ENCODE results near the gene ACP6. TPM values are rescaled to one million over a fixed set of nuclear protein-coding genes. Genes with fewer than 3 reads are reported as not detected.

ACP6 gene
- total and polyA plus RNA-seq, 10 of the 15 experiments (the other 5 are each of a cell fraction or from before 2014, with no cell fraction given): 3.1 to 19.7 (median 9.4) TPM

DNA sequence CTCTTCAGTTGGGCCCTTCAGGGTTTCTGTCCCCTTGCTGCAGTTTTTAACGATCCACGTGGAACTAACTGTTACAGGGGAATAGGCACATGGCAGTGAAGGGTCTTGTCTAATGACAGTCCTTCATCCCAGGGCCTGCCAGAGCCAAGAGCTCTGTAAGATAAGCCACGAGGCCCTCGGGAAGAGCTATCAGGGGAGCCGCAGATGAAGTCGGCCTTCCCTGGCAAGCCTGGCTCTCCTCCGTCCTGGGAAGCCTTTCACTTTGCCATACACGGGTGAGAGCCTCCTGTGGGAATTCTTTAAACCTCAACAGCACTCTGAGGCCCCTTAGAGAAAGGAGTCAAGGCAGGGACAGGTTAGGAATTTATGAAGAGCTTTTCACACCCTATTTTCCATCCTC, 29.0 kb downstream of the ACP6 start:
- no TSS peak for BruUV-seq (replicated peaks)
- ChIA-PET RAD21 (ENCODE audit: unreplicated experiment) (interaction anchor here (0.6 to 1.2 kb wide), 5 partner anchors 103 to 251 kb away, joined by 3 to 6 read pairs (median 3); no protein-coding TSS in a partner anchor), SMC1A (ENCODE audit: uncharacterized antibody, unreplicated experiment) (interaction anchor here (1.0 to 1.3 kb wide), 4 partner anchors 11 to 147 kb away, joined by 3 to 4 read pairs (median 4); no protein-coding TSS in a partner anchor), CTCF (interaction anchor here (0.6 to 2.5 kb wide), 24 partner anchors 9 to 708 kb away, joined by 3 to 16 read pairs (median 4); partner anchors contain the start of gene ACP6), POLR2A (interaction anchor here (0.7 kb wide), 1 partner anchor 252 kb away, joined by 4 read pairs; no protein-coding TSS in a partner anchor)
- Histone ChIP-seq H3K4me1 (ENCODE audit: control insufficient read depth, insufficient read depth, low read length) (no peaks in the 10 kb centered on the region), H3K27me3 (replicated peaks in 1 of 2; ENCODE audit: control insufficient read depth in 2 of 2, insufficient read depth in 2 of 2, low read length in 1 of 2) (no peaks in the 10 kb centered on the region), H2AFZ (ENCODE audit: control insufficient read depth, low read depth, low read length) (no peak overlapping the region), H3K9ac (ENCODE audit: control insufficient read depth, insufficient read depth, low read length) (no peak overlapping the region), H3K79me2 (ENCODE audit: control insufficient read depth, insufficient read depth, low read length) (no peaks in the 10 kb centered on the region), H3K4me2 (ENCODE audit: control insufficient read depth, insufficient read depth) (no peak overlapping the region), H3K36me3 (ENCODE audit: control insufficient read depth in 2 of 2, insufficient read depth in 2 of 2, low read length in 1 of 2) (no peaks in the 10 kb centered on the region), H3K27ac (ENCODE audit: control insufficient read depth, insufficient read depth) (no peak overlapping the region), H3K4me3 (no peak overlapping the region), H3K9me3 (replicated peaks; ENCODE audit: control insufficient read depth, insufficient read depth, low read length) (no peaks in the 10 kb centered on the region), H4K20me1 (ENCODE audit: control insufficient read depth, insufficient read depth) (no peaks in the 10 kb centered on the region)
- intact Hi-C loops (cut with micrococcal nuclease; ENCODE audit: unreplicated experiment): loop anchor here (2.0 kb wide), 1 partner anchor 252 kb away; no protein-coding TSS in a partner anchor
- in situ Hi-C loops (cut with MboI): no loop called here
- DNase-seq (ENCODE audit: low read depth, low spot score) (no peak), FAIRE-seq (no peak), ATAC-seq (no peak; the same call in 2 of the 3 replicates)
- 71% methylated on average over 8 of the region's 8 CpGs for WGBS (ENCODE audit: insufficient coverage, insufficient replicate concordance, low lambda C conversion rate, missing lambda C conversion rate)
- TF ChIP-seq ATF7 (IDR thresholded peaks at IDR 0.05; ENCODE audit: low read depth) (no peak), STAT1 (conservative IDR thresholded peaks at IDR 0.05) (no peak), SUPT20H (IDR thresholded peaks at IDR 0.05; ENCODE audit: borderline replicate concordance, control insufficient read depth, low read depth, low read length) (no peak), CBX3 (IDR thresholded peaks at IDR 0.05; ENCODE audit: borderline replicate concordance, low read depth) (no peak), RCOR1 (conservative IDR thresholded peaks at IDR 0.05; ENCODE audit: low read depth, low read length) (no peak), POLR2AphosphoS5 (IDR thresholded peaks at IDR 0.05; ENCODE audit: low read length) (no peak), RELA (IDR thresholded peaks at IDR 0.05; ENCODE audit: borderline replicate concordance, partially characterized antibody) (no peak), SMAD1 (IDR thresholded peaks at IDR 0.05; ENCODE audit: low read depth, partially characterized antibody) (no peak), GATAD2B (conservative IDR thresholded peaks at IDR 0.05; ENCODE audit: low read depth) (no peak)
- TF ChIP-seq, protein P1, sequence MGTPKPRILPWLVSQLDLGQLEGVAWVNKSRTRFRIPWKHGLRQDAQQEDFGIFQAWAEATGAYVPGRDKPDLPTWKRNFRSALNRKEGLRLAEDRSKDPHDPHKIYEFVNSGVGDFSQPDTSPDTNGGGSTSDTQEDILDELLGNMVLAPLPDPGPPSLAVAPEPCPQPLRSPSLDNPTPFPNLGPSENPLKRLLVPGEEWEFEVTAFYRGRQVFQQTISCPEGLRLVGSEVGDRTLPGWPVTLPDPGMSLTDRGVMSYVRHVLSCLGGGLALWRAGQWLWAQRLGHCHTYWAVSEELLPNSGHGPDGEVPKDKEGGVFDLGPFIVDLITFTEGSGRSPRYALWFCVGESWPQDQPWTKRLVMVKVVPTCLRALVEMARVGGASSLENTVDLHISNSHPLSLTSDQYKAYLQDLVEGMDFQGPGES (IDR thresholded peaks at IDR 0.05): no peak
